Psoas muscle (tissue), 8 donors: Measurements from ENCODE around the gene ZNF451. TPM values are rescaled to one million over a fixed set of nuclear protein-coding genes. Genes with fewer than 3 reads are reported as not detected.

Source experiments
- ATAC-seq, 4 donors: fragments of 200-7000 bp; cut with Tn5 transposase; one replicate each; pipeline ENCODE4 v1.9.1; 2020; ENCODE audit warnings: moderate library complexity in 3 of 4, mild to moderate bottlenecking in 2 of 4
- DNase-seq, 2 donors: peaks; one replicate each; pipeline ENCODE4 v3.0.0-alpha.2; 2020
- H3K27ac ChIP-seq: fragments of 200-600 bp; one replicate; pipeline ENCODE4 v1.8.0; 2022
- H3K27me3 ChIP-seq, 3 donors: fragments of 200-600 bp in 1 of 3; one replicate each; pipeline versions ENCODE4 v1.6.1 to v1.8.0; 2013 to 2022; ENCODE audit warnings: low read length in 2 of 3, mild to moderate bottlenecking in 2 of 3, moderate library complexity in 1 of 3; ENCODE audit not compliant: insufficient read depth in 3 of 3
- H3K36me3 ChIP-seq, 2 donors: fragments of 200-600 bp in 1 of 2; one replicate each; pipeline versions ENCODE4 v1.6.1 to v1.8.0; 2013 to 2022; ENCODE audit warnings: low read depth in 1 of 2, mild to moderate bottlenecking in 1 of 2, moderate library complexity in 1 of 2; ENCODE audit not compliant: insufficient read depth in 1 of 2
- H3K4me1 ChIP-seq: fragments of 200-600 bp; one replicate; pipeline ENCODE4 v1.8.0; 2022
- H3K4me3 ChIP-seq: fragments of 200-600 bp; one replicate; pipeline ENCODE4 v1.8.0; 2022; ENCODE audit warnings: mild to moderate bottlenecking
- H3K9me3 ChIP-seq: fragments of 200-600 bp; one replicate; pipeline ENCODE4 v1.8.0; 2022
- CTCF ChIP-seq: fragments of 200-600 bp; IDR thresholded peaks from one replicate; pipeline ENCODE4 v1.8.0; 2022; ENCODE audit warnings: antibody characterized with exemption
- WGBS, 3 donors: extraction: QIAGEN DNeasy Blood & Tissue Kit; methylation state at CpG; one replicate each; pipeline versions ENCODE4 v1.1.6 to v1.1.7; 2013; 5-methylcytosine and 5-hydroxymethylcytosine counted together
- intact Hi-C, 2 donors: fragments of 100-400 bp; cut with DNase I; formaldehyde crosslinking; loops; one replicate each; pipeline versions ENCODE4 v1.11.0 to v1.14.2; 2022
- polyA plus RNA-seq, 3 donors: library from polyadenylated mRNA; stranded (reverse); fragments of 200-250 nt; gene quantifications; one replicate each; pipeline ENCODE4 v1.2.3, GENCODE V29; 2013
- total RNA-seq, 4 donors: library from RNA; stranded (reverse); fragmentation: NEBNext Ultra II Directional in 2 of 4; extraction: Animal tissue kit (Norgen Biotek cat#: 25700) in 2 of 4; gene quantifications; one replicate each; pipeline versions ENCODE4 v1.2.1 to v1.2.4, GENCODE V29; 2021 to 2023
- donor health status: healthy with polysubstance abuse.
- donor health status: DM: no; HTN: no; CAD: no; lungs with moderate emphysema.
- donor health status: Bipolar disorder and iron deficiency.
- donor health status: healthy.
- donor health status: DM: yes; HTN: yes; CAD: no.
- donor health status: DM: no; HTN: no; CAD: no.
- donor health status: DM: no; HTN: no; CAD: no.
- donor health status: DM: yes; HTN: yes; CAD: no.

ZNF451 gene
- total and polyA plus RNA-seq, 7 donors: 6.3 to 27.6 (median 20.4) TPM

GRCh38 chr6:57177545-57178265 is 87.7 kb downstream of the ZNF451 start:
- Histone ChIP-seq H3K4me1 (peaks cover 47% of the 10 kb centered on the region), H3K36me3 (peaks cover 0 to 6% of the 10 kb centered on the region in 2 donors), H3K9me3 (no peaks in the 10 kb centered on the region), H3K4me3 (peak overlapping the region; percentile 46), H3K27me3 (no peaks in the 10 kb centered on the region), H3K27ac (peak overlapping the region; percentile 93)
- peak; percentile 25 to 64 (median 56) for ATAC-seq
- WGBS, 3 donors: 32 to 60% (median 33%) methylated on average over 11 of the region's 11 CpGs
- intact Hi-C loops: loop anchor here (5.0 to 10.0 kb wide), 4 partner anchors 45 to 273 kb away; partner anchors contain the start of genes PRIM2 (in 2 of the 2) and RAB23 (in 1 of the 2)
- no peak for TF ChIP-seq CTCF
- peak; percentile 44 to 65 for DNase-seq

GRCh38 chr6:57180596-57180995 is 90.6 kb downstream of the ZNF451 start:
- peaks cover 0 to 35% of the 10 kb centered on the region in 2 donors for H3K36me3 ChIP-seq
- intact Hi-C loops: loop anchor here in 1 of 2 donors (5.0 kb wide), 1 partner anchor 37 kb away; no protein-coding TSS in a partner anchor
- H3K4me3 ChIP-seq: no peak overlapping the region
- H3K4me1 ChIP-seq: peaks cover 45% of the 10 kb centered on the region
- H3K9me3 ChIP-seq: no peaks in the 10 kb centered on the region
- no peak for DNase-seq
- H3K27ac ChIP-seq: peak overlapping the region; percentile 76
- ATAC-seq: no peak
- no peaks in the 10 kb centered on the region for H3K27me3 ChIP-seq
- WGBS, 3 donors: 69 to 90% (median 76%) methylated on average over 3 of the region's 3 CpGs
- TF ChIP-seq CTCF: no peak

- no peak for TF ChIP-seq CTCF
- no peaks in the 10 kb centered on the region for H3K27me3 ChIP-seq
- intact Hi-C loops: loop anchor here in 1 of 2 donors (5.0 kb wide), 1 partner anchor 35 kb away; no protein-coding TSS in a partner anchor
- ATAC-seq (peak; percentile 66 to 83 (median 74)), DNase-seq (no peak)
- peaks cover 0 to 36% of the 10 kb centered on the region in 2 donors for H3K36me3 ChIP-seq
- peak overlapping the region; percentile 76 for H3K27ac ChIP-seq
- no peaks in the 10 kb centered on the region for H3K9me3 ChIP-seq
- H3K4me3 ChIP-seq: no peak overlapping the region
- 24 to 52% (median 32%) methylated on average over 2 of the region's 2 CpGs for WGBS, 3 donors
- peaks cover 39% of the 10 kb centered on the region for H3K4me1 ChIP-seq
Measured at GRCh38 chr6:57182017-57182432, 92.0 kb downstream of the ZNF451 start.

GRCh38 chr6:57183336-57183735 is 93.3 kb downstream of the ZNF451 start:
- Histone ChIP-seq H3K27ac (peak overlapping the region; percentile 76), H3K36me3 (peaks cover 0 to 44% of the 10 kb centered on the region in 2 donors), H3K27me3 (no peaks in the 10 kb centered on the region), H3K4me1 (peaks cover 27% of the 10 kb centered on the region), H3K9me3 (no peaks in the 10 kb centered on the region), H3K4me3 (no peak overlapping the region)
- no peak for DNase-seq
- WGBS, 3 donors: 79 to 86% (median 80%) methylated on average over 2 of the region's 2 CpGs
- intact Hi-C loops: loop anchor here in 1 of 2 donors (5.0 kb wide), 1 partner anchor 34 kb away; no protein-coding TSS in a partner anchor
- TF ChIP-seq CTCF: no peak
- no peak for ATAC-seq
